HG03045 (cell line): Measurements from ENCODE around the gene WDFY4.

ENCODE experiments used
- ATAC-seq: cut with Tn5 transposase; IDR thresholded peaks from one replicate; pipeline ENCODE4 v1.9.1; 2021; ENCODE audit warnings: mild to moderate bottlenecking, moderate library complexity; ENCODE audit not compliant: unreplicated experiment

The WDFY4 gene

DNA sequence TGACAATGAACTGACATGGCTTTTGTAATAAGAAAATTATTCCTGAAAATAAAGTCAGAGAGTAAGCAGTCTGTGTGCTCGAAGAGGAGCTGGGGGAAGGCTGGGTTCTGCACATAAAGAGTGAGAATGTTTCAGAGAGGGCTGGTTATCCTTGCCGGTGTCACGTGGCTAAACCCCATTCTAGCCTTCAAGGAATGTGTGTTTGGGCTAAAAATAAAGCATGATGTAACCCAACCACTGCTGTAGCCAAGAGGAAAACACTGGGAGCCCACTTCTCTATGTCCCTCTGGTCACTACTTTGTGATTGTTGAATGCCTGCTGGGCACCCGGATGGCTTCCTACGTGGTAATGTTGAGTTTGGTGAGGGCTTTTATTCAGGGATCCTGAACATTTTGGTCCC is 23.5 kb downstream of the WDFY4 start:
- ATAC-seq: no peak

GRCh38 chr10:48710647-48711275 is 26.1 kb downstream of the WDFY4 start:
- ATAC-seq: no peak

DNA sequence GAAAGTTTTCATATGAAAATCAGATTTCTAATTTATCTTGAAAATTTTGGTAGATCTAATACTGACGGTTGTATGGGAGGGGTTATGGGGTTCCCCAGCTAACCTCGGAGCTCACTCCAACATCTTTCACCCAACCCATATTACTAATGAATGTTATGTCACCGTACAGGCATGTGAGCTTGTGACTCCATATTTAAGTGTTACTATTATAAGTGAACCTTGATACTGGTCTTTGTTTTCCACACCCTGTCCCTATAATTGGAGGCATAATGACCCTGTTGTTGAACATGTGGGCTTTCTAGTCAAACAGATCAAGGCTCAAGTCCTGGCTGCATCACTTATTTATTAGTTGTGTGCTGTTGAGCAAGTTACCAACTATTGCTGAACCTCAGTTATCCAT is 27.2 kb downstream of the WDFY4 start:
- no peak for ATAC-seq

- ATAC-seq: no peak
These were observed 29.4 kb downstream of the WDFY4 start for GRCh38 chr10:48714088-48714487.

- no peak for ATAC-seq
These were observed 31.7 kb downstream of the WDFY4 start for GRCh38 chr10:48716416-48716815.

- ATAC-seq: no peak
These were observed 35.9 kb downstream of the WDFY4 start for GRCh38 chr10:48720611-48721010.

DNA sequence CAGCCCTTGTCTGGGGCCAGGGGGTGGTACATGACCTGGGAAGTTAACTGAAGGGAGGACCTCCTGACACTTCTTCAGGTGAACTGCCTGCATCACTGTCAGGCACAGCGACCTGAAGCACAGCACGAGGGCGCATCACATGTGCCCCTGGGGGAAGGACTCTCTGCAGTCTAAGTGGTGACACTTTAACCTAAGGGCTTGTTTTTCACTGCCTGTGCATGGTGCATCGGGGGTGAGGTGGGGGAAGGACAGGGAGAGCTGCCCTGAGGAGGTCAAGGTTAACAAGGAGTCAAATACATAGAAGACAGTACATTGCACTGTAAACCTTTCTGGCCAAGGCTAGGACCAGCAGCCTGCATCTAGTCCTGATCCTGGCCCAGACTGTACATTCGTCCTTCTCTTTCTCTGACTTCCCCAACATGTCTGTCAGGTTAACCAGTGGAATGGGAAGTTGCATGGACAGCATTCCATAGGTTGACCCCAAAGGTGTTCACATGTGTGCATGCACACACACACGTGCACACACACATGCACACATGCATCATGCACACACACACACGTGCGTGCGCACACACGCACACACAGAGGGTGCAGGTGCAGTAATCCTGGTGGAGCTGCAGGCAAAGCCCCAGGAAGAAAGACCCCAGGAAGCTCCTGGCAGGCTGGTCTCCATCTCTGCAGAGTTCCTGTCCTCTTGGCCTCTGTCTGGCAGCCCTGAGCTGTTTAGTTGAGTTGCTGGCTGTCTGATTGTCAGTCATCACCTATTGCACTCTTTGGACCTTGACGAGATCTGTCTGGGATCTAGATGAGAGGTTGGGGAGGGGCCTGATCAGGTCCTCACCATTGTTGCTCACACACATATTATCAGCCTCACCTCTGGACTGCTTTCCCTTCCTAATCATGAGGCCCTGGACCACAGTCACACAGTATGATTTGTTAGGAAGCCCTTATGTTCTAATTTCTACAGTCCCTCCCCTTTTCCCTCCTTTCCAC is 37.8 kb downstream of the WDFY4 start:
- ATAC-seq: no peak

DNA sequence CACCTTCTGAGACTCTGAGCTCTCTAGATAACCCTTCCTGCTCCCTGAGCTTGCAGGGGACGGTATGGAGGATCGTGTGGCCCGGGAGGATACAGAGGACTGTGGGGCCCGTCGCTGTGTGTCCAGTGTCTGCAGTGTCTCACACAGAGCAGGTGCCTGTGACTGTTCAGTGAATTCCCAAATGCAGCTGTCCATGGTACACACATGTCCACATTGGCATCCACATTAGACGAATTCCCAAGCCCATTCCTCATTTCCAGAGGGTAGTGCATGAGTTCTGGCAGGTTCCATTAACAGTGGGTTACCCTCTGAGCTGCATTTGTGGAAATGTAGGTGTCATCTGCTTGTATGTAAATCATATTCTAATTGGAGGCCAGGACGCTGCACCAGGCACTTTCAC is 39.5 kb downstream of the WDFY4 start:
- ATAC-seq: no peak

GRCh38 chr10:48725708-48726107 is 41.0 kb downstream of the WDFY4 start:
- no peak for ATAC-seq

DNA sequence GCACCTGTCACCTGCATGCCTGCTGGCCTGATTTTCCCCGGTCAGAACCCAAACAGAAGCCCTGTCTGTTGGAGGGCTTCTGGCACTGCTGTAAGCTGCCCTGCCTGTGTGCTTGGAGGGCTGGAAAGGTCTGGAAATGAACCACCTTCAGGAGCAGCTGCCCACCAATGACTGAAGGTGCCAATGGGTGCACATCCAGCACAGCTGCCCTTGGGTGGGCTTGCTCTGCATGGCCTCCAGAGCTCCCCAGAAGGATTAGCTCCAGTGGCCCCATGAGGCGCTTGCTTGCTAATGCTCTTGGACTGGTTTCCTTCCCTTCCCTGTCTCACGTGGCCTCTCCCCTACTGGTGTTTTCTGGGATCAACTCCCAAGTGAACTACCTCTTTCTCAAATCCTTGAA is 43.2 kb downstream of the WDFY4 start:
- no peak for ATAC-seq

DNA sequence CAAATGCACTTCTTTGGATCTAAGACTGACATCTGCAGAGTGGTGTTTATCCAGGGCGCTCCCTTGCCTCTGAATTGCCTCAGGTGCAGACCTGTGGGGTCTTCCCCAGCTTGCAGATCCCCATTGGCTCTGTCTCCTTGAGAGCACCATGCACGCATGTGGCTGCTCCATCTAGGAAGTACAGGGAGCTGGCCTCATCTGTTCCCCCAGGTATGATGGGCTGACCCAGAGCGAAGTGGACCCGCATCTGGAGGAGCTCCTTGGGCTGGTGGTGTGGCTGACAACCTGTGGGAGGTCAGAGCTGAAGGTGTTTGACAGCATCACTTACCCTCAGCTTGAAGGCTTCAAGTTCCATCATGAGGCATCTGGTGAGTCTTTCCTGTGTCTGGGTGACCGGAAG is 44.5 kb downstream of the WDFY4 start:
- ATAC-seq: no peak

GRCh38 chr10:48729941-48730457 is 45.3 kb downstream of the WDFY4 start:
- ATAC-seq: no peak

GRCh38 chr10:48731141-48731540 is 46.5 kb downstream of the WDFY4 start:
- ATAC-seq: no peak

GRCh38 chr10:48731654-48732053 is 47.0 kb downstream of the WDFY4 start:
- no peak for ATAC-seq

DNA sequence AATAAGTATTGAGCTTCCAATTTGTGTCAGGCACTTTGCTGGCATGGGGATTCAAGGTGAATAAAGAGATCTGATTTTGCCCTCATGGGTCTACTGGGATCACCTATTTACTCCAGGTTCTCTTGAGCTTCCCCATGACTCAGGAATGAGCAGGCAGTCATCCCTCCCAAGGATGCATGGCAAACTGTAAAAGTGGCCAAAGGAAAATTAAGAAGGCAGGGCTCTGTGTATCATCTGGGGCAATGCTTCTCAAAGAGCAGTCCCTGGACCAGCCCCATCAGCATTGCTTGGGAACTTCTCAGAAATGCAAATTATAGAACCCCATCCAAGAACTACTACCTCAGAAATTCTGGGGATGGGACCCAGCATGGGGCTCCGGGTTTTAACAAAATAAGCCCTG is 48.7 kb downstream of the WDFY4 start:
- ATAC-seq: no peak

- ATAC-seq: no peak
These were observed 51.2 kb downstream of the WDFY4 start for GRCh38 chr10:48735836-48736390.

DNA sequence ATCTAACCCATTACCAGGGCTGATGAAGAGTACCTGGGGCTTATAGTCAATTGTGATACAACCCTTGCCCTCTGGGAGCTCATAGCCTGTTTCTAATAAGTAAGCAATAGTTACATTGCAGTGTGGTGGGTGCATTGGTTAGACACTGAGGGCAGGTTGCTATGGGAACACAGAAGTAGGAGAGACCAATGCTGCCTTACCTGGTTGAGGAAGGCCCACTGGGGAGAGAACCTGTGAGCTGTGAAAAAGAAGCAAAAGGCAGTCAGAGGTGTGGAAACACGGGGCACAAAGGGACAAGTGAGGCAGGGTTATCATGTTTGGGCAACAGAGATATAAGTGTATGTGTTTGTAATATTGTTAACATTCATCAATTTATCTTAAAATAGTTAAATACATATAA is 51.9 kb downstream of the WDFY4 start:
- ATAC-seq: no peak

DNA sequence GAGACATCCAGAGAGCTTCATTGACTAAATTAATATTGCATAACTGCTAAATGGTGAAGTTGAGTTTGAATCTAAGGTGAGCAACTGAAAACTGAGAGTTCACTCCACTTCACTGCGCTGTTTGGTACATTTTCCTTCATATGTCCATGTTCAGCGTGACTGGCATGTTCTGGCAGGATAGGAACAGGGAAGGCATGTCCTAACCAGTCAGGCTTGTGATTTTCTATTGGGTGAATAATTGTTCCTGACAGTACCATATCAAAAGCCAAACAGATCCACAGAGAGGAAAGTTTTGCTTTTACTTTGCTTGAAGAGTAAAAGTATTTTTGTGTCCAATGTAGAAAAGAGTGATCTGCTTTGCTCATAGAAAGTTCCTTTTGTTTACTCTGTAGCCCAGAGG is 53.2 kb downstream of the WDFY4 start:
- ATAC-seq: no peak

GRCh38 chr10:48739170-48739569 is 54.5 kb downstream of the WDFY4 start:
- ATAC-seq: no peak

- no peak for ATAC-seq
These were observed 55.5 kb downstream of the WDFY4 start for GRCh38 chr10:48740015-48740707.

DNA sequence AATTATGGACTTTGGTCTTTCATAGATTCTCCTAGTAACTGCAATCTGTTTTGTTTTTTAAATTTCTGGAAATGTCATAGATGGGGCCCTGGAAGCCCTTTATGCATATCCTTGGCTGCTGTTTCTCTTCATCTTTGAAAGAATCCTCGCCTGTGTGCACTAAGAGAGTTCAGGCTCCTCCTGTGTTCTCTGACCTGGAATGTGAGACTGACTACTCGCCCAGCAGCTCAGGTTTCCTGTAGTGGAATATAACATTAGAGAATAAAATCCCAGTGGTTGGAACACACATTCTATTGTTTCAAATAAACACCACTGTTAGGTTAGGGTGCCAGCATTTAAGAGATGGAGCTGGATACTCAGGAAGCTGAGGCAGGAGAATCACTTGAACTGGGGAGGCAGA is 56.3 kb downstream of the WDFY4 start:
- ATAC-seq: no peak
